GM10248 (cell line): ENCODE data around the gene PRKAG3.

Source experiments
- CTCF ChIA-PET: fragments of 300-600 bp; sonication (Branson Sonifier 250); formaldehyde crosslinking; extraction: SDS; loops from one replicate; lab custom pipeline; 2021; ENCODE audit warnings: antibody characterized with exemption; lab: Yijun Ruan, JAX
- POLR2A ChIA-PET: fragments of 350-650 bp; sonication (Branson Sonifier 250); formaldehyde crosslinking; extraction: SDS; loops from one replicate; lab custom pipeline; 2020; ENCODE audit warnings: antibody characterized with exemption; lab: Yijun Ruan, JAX
- DNase-seq: peaks from one replicate; pipeline ENCODE4 v3.0.0; 2012; ENCODE audit errors: extremely low spot score
- TF ChIP-seq, protein P1 (sequence below): IDR thresholded peaks from 2 replicates; pipeline ENCODE4 v1.5.1; 2012; ENCODE audit warnings: mild to moderate bottlenecking, low read depth; ENCODE audit errors: extremely low read depth, missing control alignments, control extremely low read depth

PRKAG3 gene

DNA sequence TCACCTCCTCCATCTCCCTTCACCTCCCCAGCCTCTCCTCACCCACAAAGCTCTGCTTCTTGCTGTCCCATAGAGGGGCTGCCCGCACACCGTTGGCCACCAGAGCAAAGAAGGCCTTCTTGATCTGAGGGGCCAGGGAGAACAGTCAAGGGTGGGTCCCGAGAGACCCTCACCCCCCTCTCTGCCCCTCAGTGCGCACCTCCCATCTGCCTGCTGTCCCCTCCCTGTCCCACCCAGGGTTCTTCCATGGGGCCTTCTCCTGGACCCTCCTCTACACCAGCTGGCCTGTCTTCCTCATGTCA is 3.2 kb downstream of the PRKAG3 start:
- CTCF ChIA-PET = interaction anchor here (1.1 to 1.4 kb wide), 3 partner anchors 10 to 118 kb away, joined by 3 to 4 read pairs (median 3); partner anchors contain the start of gene TTLL4
- TF ChIP-seq, protein P1, sequence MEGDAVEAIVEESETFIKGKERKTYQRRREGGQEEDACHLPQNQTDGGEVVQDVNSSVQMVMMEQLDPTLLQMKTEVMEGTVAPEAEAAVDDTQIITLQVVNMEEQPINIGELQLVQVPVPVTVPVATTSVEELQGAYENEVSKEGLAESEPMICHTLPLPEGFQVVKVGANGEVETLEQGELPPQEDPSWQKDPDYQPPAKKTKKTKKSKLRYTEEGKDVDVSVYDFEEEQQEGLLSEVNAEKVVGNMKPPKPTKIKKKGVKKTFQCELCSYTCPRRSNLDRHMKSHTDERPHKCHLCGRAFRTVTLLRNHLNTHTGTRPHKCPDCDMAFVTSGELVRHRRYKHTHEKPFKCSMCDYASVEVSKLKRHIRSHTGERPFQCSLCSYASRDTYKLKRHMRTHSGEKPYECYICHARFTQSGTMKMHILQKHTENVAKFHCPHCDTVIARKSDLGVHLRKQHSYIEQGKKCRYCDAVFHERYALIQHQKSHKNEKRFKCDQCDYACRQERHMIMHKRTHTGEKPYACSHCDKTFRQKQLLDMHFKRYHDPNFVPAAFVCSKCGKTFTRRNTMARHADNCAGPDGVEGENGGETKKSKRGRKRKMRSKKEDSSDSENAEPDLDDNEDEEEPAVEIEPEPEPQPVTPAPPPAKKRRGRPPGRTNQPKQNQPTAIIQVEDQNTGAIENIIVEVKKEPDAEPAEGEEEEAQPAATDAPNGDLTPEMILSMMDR = no peak
- POLR2A ChIA-PET = no interaction called here
- DNase-seq = no peak

DNA sequence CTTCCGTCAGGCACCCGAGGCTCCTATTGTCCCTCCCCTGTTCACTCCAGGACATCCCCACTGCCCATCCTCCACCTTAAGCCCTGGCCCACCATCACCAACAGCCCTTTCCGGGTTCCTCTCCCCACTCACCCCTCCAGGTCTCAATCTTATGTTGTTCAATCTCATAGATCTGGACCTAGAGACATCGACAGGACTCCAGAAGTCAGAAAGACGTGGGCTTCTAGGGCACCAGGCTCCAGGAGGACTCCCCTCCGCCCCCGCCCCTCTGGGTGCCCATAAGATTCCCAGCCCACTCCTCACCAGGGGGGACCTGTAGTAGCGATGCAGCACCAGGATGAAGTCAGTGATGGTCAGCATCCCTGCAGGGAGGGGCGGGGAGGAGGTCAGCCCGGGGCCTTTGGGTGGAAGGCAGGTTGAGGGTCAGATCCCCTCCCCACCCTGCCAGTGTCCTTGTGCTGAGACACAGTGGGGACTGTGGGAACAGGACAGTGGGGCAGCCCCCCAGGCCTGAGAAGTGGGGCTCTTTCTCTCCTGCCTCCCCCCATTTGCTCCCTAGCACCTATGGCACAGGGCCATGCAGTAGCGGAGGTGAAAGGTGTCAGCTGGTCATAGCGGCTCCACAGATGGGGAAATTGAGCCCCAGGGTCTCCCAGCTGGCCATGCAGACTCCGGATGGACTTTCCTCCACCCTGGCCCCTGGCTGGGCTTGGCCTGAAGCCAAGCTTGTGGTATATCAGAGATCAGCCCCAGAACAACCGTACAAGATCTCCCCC is 3.7 kb downstream of the PRKAG3 start:
- TF ChIP-seq, protein P1 = no peak
- ChIA-PET POLR2A (no interaction called here), CTCF (interaction anchor here (1.3 to 1.4 kb wide), 2 partner anchors 11 to 19 kb away, joined by 3 to 4 read pairs; no protein-coding TSS in a partner anchor)
- no peak for DNase-seq

DNA sequence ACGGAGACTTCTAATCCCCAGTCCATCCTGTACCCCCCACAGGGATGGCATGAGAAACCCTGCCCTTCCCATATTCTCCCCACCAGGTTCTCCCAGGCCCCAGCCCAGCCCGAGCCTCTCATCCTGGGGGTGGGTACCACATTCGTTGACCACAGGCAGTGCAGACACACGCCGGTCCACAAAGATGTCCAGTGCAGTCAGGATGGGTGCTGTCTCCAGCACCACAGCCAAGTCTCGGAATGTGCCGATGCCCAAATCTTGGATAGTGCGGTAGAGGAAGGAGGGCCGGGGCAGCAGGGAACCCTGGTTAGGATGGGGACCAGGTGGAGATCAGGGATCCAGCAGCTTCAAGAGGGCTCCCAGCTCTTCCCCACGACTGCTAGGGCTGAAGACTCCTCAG is 4.8 kb downstream of the PRKAG3 start:
- POLR2A ChIA-PET = no interaction called here
- CTCF ChIA-PET = no interaction called here
- TF ChIP-seq, protein P1 = no peak
- no peak for DNase-seq

DNA sequence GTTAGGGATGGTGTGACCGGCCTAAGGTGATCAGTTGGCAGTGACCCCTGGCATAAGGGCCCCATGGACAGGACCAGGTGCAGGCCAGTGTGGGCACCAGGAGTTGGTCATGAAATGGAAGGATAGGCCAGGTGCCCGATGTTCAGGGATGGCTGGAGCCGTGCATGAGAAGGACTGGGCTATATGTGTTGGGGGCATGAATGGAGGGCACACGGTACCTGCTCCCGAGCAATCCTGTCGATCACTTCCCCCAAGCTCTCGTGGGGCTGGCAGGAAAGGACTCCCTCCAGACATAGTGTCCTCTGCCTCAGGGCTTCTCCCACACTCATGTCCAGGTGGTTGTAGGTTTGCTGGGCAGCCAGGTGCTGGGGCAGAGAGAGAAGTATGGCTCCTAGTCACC is 7.6 kb downstream of the PRKAG3 start:
- ChIA-PET CTCF (interaction anchor here (1.4 to 3.4 kb wide), 2 partner anchors 24 to 205 kb away, joined by 3 to 13 read pairs; no protein-coding TSS in a partner anchor), POLR2A (no interaction called here)
- TF ChIP-seq, protein P1 = no peak
- DNase-seq = no peak

DNA sequence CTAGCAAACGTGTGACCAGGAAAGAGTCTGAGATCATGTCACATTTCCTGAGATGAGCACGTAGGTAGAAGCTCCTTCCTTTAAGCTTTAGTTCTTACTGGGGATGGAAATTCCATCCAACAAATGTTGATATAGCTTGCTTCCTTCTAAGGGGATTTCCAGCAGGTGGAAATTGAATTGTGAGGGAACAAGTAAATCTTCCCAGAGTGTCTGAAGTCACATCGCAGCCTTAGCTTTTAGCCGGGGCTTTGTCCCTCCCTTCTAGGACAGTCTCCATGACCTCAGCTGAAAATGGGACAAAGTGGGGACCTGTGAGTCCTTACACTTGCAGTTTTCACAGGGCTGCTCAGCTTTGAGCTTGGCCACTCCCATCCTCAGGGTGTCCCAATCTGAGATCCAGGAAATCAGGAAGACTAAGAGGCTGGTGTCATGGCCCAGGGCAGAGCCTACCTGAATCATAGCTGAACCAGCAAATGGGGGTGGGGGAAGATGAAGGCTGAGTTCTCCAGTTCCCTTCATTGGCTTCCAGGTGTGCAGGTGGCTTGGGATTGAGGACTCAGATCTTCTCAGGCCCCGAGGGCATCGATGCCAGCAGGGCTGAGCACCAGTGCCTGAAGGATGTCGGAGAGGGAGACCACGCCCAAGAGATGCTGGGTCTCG is 8.3 kb downstream of the PRKAG3 start:
- DNase-seq = no peak
- TF ChIP-seq, protein P1 = no peak
- POLR2A ChIA-PET = no interaction called here
- CTCF ChIA-PET = interaction anchor here (0.8 to 3.4 kb wide), 5 partner anchors 8 to 206 kb away, joined by 3 to 13 read pairs (median 4); no protein-coding TSS in a partner anchor

DNA sequence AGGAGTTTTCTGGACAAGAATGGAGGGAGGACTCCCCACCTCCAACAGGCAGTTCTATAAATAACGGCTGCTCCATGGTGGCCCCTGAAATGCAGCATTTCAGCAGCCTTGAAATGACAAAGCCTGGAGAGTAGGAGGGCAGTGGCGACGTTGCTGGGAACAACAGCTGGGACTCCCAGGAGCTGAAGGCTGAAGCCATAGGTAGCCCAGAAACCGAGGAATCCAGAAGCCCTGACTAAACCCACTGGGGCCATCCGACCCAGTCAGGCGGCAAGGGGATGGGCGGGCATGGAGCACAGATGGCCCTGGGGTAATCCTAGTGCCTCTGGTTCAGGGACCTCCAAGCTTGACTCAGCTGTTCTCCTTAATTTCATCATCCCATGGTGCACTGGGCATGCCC is 9.0 kb downstream of the PRKAG3 start:
- CTCF ChIA-PET = interaction anchor here (1.0 to 3.4 kb wide), 4 partner anchors 12 to 207 kb away, joined by 3 to 13 read pairs (median 4); no protein-coding TSS in a partner anchor

More for the DNA sequence above, 9.0 kb downstream of the PRKAG3 start:
- no peak for DNase-seq
- POLR2A ChIA-PET = no interaction called here
- TF ChIP-seq, protein P1 = no peak
